ENCODE measurements around the gene SPAG9. TPM values are rescaled to one million over a fixed set of nuclear protein-coding genes. Genes with fewer than 3 reads are reported as not detected.
A peak's percentile ranks its signal among the peaks of the same experiment; 100 is the strongest.

Gene SPAG9
- total RNA-seq, 1 experiment from 2014 or later, result 78.5 TPM

- CTCF ChIA-PET, result interaction anchor here (0.5 to 1.2 kb wide), 5 partner anchors 12 to 94 kb away, joined by 3 to 7 read pairs (median 4); no protein-coding TSS in a partner anchor
- H3K9me3 Mint-ChIP-seq (ENCODE audit: unreplicated experiment), result no peaks in the 10 kb centered on the region
Observed at GRCh38 chr17:51028176-51028863, 92.3 kb downstream of the SPAG9 start.

GRCh38 chr17:51018541-51018940 is 102.1 kb downstream of the SPAG9 start:
- POLR2A ChIA-PET, result interaction anchor here (0.7 kb wide), 1 partner anchor 163 kb away, joined by 3 read pairs; no protein-coding TSS in a partner anchor
- no peak overlapping the region for H3K27ac Mint-ChIP-seq (ENCODE audit: low read depth, unreplicated experiment)
- intact Hi-C loops (cut with micrococcal nuclease), result no loop called here

More at GRCh38 chr17:51028176-51028863, 92.3 kb downstream of the SPAG9 start:
- intact Hi-C loops (cut with micrococcal nuclease), result no loop called here
- peaks cover 7% of the 10 kb centered on the region for H3K36me3 Mint-ChIP-seq (ENCODE audit: insufficient read depth, unreplicated experiment)
- H3K4me1 Mint-ChIP-seq (ENCODE audit: insufficient read depth, unreplicated experiment), result peaks cover 5% of the 10 kb centered on the region
- no TSS peak for BruUV-seq (replicated peaks)
- no peak overlapping the region for H3K4me3 Mint-ChIP-seq (ENCODE audit: unreplicated experiment)
- DNase-seq (ENCODE audit: unreplicated experiment), result no peak
- POLR2A ChIA-PET, result interaction anchor here (0.6 to 1.7 kb wide), 4 partner anchors 14 to 412 kb away, joined by 3 to 6 read pairs (median 4); no protein-coding TSS in a partner anchor
- no peak overlapping the region for H3K27ac Mint-ChIP-seq (ENCODE audit: low read depth, unreplicated experiment)
- H3K27me3 Mint-ChIP-seq (ENCODE audit: insufficient read depth, unreplicated experiment), result no peaks in the 10 kb centered on the region
- no peak for TF ChIP-seq CTCF (IDR thresholded peaks at IDR 0.05; ENCODE audit: unreplicated experiment)

GRCh38 chr17:51017270-51017669 is 103.4 kb downstream of the SPAG9 start:
- no peak overlapping the region for H3K27ac Mint-ChIP-seq (ENCODE audit: low read depth, unreplicated experiment)
- no peaks in the 10 kb centered on the region for H3K9me3 Mint-ChIP-seq (ENCODE audit: unreplicated experiment)
- H3K27me3 Mint-ChIP-seq (ENCODE audit: insufficient read depth, unreplicated experiment), result no peaks in the 10 kb centered on the region
- TF ChIP-seq CTCF (IDR thresholded peaks at IDR 0.05; ENCODE audit: unreplicated experiment), result no peak
- DNase-seq (ENCODE audit: unreplicated experiment), result no peak
- ChIA-PET CTCF (interaction anchor here (0.6 to 1.0 kb wide), 3 partner anchors 12 to 60 kb away, joined by 3 read pairs; no protein-coding TSS in a partner anchor), POLR2A (interaction anchor here (0.8 kb wide), 1 partner anchor 136 kb away, joined by 3 read pairs; the partner anchor contains the start of gene NME1)
- intact Hi-C loops (cut with micrococcal nuclease), result no loop called here
- BruUV-seq (replicated peaks), result no TSS peak
- peaks cover 77% of the 10 kb centered on the region for H3K36me3 Mint-ChIP-seq (ENCODE audit: insufficient read depth, unreplicated experiment)
- no peak overlapping the region for H3K4me3 Mint-ChIP-seq (ENCODE audit: unreplicated experiment)
- peaks cover 7% of the 10 kb centered on the region for H3K4me1 Mint-ChIP-seq (ENCODE audit: insufficient read depth, unreplicated experiment)

More at GRCh38 chr17:51018541-51018940, 102.1 kb downstream of the SPAG9 start:
- H3K4me3 Mint-ChIP-seq (ENCODE audit: unreplicated experiment), result no peak overlapping the region
- no peaks in the 10 kb centered on the region for H3K9me3 Mint-ChIP-seq (ENCODE audit: unreplicated experiment)
- no peaks in the 10 kb centered on the region for H3K27me3 Mint-ChIP-seq (ENCODE audit: insufficient read depth, unreplicated experiment)
- BruUV-seq (replicated peaks), result no TSS peak
- peaks cover 7% of the 10 kb centered on the region for H3K4me1 Mint-ChIP-seq (ENCODE audit: insufficient read depth, unreplicated experiment)
- H3K36me3 Mint-ChIP-seq (ENCODE audit: insufficient read depth, unreplicated experiment), result peaks cover 66% of the 10 kb centered on the region
- CTCF ChIA-PET, result no interaction called here
- TF ChIP-seq CTCF (IDR thresholded peaks at IDR 0.05; ENCODE audit: unreplicated experiment), result no peak
- no peak for DNase-seq (ENCODE audit: unreplicated experiment)

GRCh38 chr17:51016099-51016498 is 104.6 kb downstream of the SPAG9 start:
- Mint-ChIP-seq H3K27me3 (ENCODE audit: insufficient read depth, unreplicated experiment) (no peaks in the 10 kb centered on the region), H3K4me3 (ENCODE audit: unreplicated experiment) (no peak overlapping the region), H3K27ac (ENCODE audit: low read depth, unreplicated experiment) (peak overlapping the region; percentile 14), H3K36me3 (ENCODE audit: insufficient read depth, unreplicated experiment) (peaks cover 78% of the 10 kb centered on the region), H3K4me1 (ENCODE audit: insufficient read depth, unreplicated experiment) (peaks cover 7% of the 10 kb centered on the region), H3K9me3 (ENCODE audit: unreplicated experiment) (no peaks in the 10 kb centered on the region)
- no peak for DNase-seq (ENCODE audit: unreplicated experiment)
- no peak for TF ChIP-seq CTCF (IDR thresholded peaks at IDR 0.05; ENCODE audit: unreplicated experiment)
- ChIA-PET POLR2A (no interaction called here), CTCF (no interaction called here)
- intact Hi-C loops (cut with micrococcal nuclease), result no loop called here
- BruUV-seq (replicated peaks), result no TSS peak
